Epithelial cell of umbilical artery (primary cell): Measurements from ENCODE around the gene MCM3. TPM values are rescaled to one million over a fixed set of nuclear protein-coding genes. Genes with fewer than 3 reads are reported as not detected.

Experiments
- total RNA-seq: library from RNA; depleted of rRNA; stranded (reverse); fragments of >200 nt; gene quantifications from 2 replicates; pipeline ENCODE4 v1.2.3, GENCODE V29; 2014

MCM3 gene
- total RNA-seq = 80.6 and 109 TPM in 2 replicates

GRCh38 chr6:52284460-52285176 is at the start of gene MCM3:
Gene MCM3 (minus strand): TSS chr6:52284742. CDS start chr6:52284674, 68 bp downstream.

GRCh38 chr6:52244400-52244799 is 40.1 kb downstream of the MCM3 start, which contains the start of gene IL17F:
Gene IL17F (minus strand): TSS chr6:52244500. CDS start chr6:52244429, 71 bp downstream.

Other genes starting within 250 kb of the MCM3 start
- not detected in 2 replicates for gene PKHD1, start 197.1 kb downstream of the MCM3 start, total RNA-seq
- gene IL17A, start 98.4 kb downstream of the MCM3 start, total RNA-seq = not detected in 2 replicates
- gene IL17F, start 40.2 kb downstream of the MCM3 start, total RNA-seq = not detected in 2 replicates
- 7.5 and 8.4 TPM in 2 replicates for gene PAQR8, start 77.4 kb upstream of the MCM3 start, total RNA-seq
- 17.9 and 19.2 TPM in 2 replicates for gene EFHC1, start 135.6 kb upstream of the MCM3 start, total RNA-seq